ENCODE data around the gene MB.

Gene MB

GRCh38 chr22:35660291-35661127 is 43.4 kb upstream of the MB start:
- no peaks in the 10 kb centered on the region for H3K27me3 ChIP-seq
- TF ChIP-seq CTCF (IDR thresholded peaks at IDR 0.05) = no peak
- H3K36me3 ChIP-seq = peaks cover 38% of the 10 kb centered on the region
- H3K4me1 ChIP-seq (ENCODE audit: control insufficient read depth in 1 of 2, insufficient read depth in 1 of 2, low read depth in 1 of 2, low read length in 1 of 2) = peaks cover 12 to 27% of the 10 kb centered on the region in 2 experiments
- no peak overlapping the region for H3K4me3 ChIP-seq (ENCODE audit: low read depth in 1 of 2, low read length in 1 of 2)
- H3K9me3 ChIP-seq = no peaks in the 10 kb centered on the region
- H3K27ac ChIP-seq = peak overlapping the region; percentile 35

DNA sequence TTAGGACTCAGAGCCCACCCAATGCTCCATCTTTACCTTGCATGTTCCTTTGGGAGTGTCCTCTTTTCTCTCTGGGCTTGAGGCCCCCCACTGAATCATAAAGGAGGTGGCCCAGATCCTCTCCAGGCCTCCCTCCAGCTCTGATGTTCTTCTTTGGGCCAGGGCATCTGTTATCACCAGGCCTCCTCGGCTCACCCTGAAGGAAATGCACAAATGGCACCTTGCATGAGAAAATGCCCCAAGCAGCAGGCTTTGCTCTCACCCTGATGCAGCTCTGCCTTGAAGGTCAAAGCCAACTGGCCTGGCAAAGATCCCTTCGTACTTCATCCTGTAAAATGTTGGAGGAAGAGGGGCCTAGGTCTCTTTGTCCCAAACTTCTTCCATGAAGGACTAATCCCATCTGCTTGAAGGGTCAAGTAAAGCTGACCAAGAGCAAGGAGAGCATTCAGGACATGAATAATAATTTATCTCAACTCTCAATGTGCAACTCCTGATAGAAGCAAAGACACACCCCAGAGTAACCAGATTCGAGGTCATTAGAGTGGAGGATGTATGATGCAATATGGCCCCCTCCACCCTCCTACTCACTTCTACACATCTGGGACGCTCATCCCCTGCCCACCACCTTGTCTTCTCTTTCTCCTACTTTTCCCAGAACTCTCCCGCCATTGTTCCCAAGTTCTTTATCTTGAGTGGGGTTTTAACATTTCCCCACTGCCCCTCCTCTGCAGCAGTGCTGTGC is 40.6 kb upstream of the MB start:
- H3K27me3 ChIP-seq = no peaks in the 10 kb centered on the region
- TF ChIP-seq CTCF (IDR thresholded peaks at IDR 0.05) = no peak
- H3K27ac ChIP-seq = no peak overlapping the region
- peaks cover 38% of the 10 kb centered on the region for H3K36me3 ChIP-seq
- no peaks in the 10 kb centered on the region for H3K9me3 ChIP-seq
- no peak overlapping the region for H3K4me3 ChIP-seq (ENCODE audit: low read depth in 1 of 2, low read length in 1 of 2)
- H3K4me1 ChIP-seq (ENCODE audit: control insufficient read depth in 1 of 2, insufficient read depth in 1 of 2, low read depth in 1 of 2, low read length in 1 of 2) = peaks cover 12 to 27% of the 10 kb centered on the region in 2 experiments

DNA sequence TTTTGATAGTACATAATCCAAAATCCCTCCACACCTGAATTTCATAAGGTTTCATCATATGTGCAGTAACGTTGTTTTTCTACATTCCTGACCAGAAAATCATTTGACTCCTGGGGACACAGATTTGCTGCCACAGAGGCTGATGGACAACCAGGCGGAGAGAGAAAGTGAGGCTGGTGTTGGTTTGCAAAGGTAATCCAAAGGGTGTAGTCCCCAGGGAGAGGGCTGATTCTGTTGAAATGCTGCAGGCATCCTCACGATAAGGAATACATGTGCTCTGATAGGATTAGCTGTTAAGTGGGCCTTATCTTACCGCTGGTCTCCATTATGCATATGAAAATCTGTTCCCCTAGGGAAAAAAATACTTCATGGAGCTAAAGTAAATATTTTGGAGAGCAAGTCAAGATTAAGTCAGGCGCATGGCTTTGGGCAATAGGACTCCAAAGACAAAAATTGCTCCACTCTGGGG is 39.2 kb upstream of the MB start:
- H3K27me3 ChIP-seq = no peaks in the 10 kb centered on the region
- H3K27ac ChIP-seq = peak overlapping the region; percentile 2
- H3K9me3 ChIP-seq = no peaks in the 10 kb centered on the region
- peaks cover 12 to 27% of the 10 kb centered on the region in 2 experiments for H3K4me1 ChIP-seq (ENCODE audit: control insufficient read depth in 1 of 2, insufficient read depth in 1 of 2, low read depth in 1 of 2, low read length in 1 of 2)
- H3K4me3 ChIP-seq (ENCODE audit: low read depth in 1 of 2, low read length in 1 of 2) = no peak overlapping the region
- no peak for TF ChIP-seq CTCF (IDR thresholded peaks at IDR 0.05)
- H3K36me3 ChIP-seq = peaks cover 38% of the 10 kb centered on the region

DNA sequence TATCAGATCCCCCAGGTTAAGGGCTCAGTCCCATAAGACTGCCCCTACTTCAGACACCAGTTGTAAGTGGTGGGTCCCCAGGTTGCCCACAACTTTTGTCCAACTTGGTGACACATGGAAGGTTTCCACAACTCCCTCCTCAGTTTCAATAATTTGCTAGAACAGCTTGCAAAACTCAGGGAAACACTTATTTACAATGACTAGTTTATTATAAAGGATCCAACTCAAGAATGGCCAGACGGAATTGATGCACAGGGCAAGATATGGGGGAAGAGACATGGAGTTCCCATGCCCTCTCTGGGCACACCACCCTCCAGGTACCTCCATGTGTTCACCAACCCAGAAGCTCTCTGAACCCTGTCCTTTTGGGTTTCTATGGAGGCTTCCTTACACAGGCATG is 36.7 kb upstream of the MB start:
- H3K36me3 ChIP-seq = peaks cover 26% of the 10 kb centered on the region
- peaks cover 16 to 23% of the 10 kb centered on the region in 2 experiments for H3K4me1 ChIP-seq (ENCODE audit: control insufficient read depth in 1 of 2, insufficient read depth in 1 of 2, low read depth in 1 of 2, low read length in 1 of 2)
- H3K27me3 ChIP-seq = no peaks in the 10 kb centered on the region
- no peak for TF ChIP-seq CTCF (IDR thresholded peaks at IDR 0.05)
- H3K27ac ChIP-seq = no peak overlapping the region
- H3K9me3 ChIP-seq = no peaks in the 10 kb centered on the region
- no peak overlapping the region for H3K4me3 ChIP-seq (ENCODE audit: low read depth in 1 of 2, low read length in 1 of 2)

- Histone ChIP-seq H3K36me3 (no peaks in the 10 kb centered on the region), H3K4me1 (ENCODE audit: control insufficient read depth in 1 of 2, insufficient read depth in 1 of 2, low read depth in 1 of 2, low read length in 1 of 2) (peaks cover 20 to 21% of the 10 kb centered on the region in 2 experiments), H3K27me3 (no peaks in the 10 kb centered on the region), H3K27ac (no peak overlapping the region), H3K4me3 (ENCODE audit: low read depth in 1 of 2, low read length in 1 of 2) (no peak overlapping the region), H3K9me3 (no peaks in the 10 kb centered on the region)
- TF ChIP-seq CTCF (IDR thresholded peaks at IDR 0.05) = no peak
Measured at GRCh38 chr22:35651085-35651484, 34.0 kb upstream of the MB start.

All from neutrophil (primary cell).